ENCODE results near the gene TNS1. TPM values are rescaled to one million over a fixed set of nuclear protein-coding genes. Genes with fewer than 3 reads are reported as not detected.
A peak's percentile ranks its signal among the peaks of the same experiment; 100 is the strongest.

TNS1 gene
- polyA plus RNA-seq, 1 of the 3 experiments (the other 2 are of a cell fraction), result 12.1 TPM

DNA sequence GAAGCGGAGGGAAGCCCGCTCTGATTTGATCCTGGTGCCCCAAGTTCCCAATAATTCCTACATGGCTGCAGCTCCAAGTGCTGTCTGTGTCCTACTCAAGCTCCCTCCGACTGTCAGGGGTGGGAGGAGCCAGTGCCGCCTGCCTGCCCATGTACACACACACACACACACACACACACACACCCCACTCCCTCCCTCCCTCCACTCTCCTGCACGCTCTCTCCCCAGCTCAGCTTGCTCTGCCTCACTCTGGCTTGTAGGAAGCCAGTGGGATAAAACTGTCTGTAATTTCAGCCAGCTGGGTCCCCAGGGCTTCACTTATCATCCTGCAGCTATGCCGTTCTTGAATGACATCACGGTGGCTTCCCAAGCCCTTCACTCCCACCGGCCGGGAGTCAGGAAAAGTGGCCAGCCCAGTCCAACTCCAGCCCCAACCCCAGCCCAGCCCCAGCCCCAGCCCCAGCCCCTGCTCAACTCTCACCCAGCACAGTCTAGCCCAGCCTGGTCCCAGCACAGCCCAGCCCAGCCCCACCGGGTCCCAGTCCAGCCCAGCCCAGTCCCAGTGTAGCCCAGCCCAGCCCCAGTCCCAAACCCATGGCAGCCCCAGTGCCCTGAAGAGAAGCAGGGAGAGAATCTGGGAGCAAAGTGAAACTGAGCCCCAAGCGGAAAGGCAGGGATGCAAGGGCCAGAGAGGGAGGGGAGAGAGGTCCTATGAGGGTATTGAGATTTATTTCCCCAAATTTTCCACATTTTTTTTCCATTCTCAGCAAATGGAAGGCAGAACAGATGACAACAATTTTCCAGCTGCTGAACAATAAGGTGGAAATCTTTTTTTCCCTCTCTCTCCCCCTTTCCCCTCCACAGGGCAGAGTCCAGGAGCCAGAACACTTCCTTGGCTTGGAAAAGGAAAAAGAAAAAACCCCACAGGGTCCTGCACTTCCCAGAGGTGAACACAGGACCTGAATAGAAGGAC lies 144.0 kb downstream of the TNS1 start (continued):
- TF ChIP-seq, protein P1, sequence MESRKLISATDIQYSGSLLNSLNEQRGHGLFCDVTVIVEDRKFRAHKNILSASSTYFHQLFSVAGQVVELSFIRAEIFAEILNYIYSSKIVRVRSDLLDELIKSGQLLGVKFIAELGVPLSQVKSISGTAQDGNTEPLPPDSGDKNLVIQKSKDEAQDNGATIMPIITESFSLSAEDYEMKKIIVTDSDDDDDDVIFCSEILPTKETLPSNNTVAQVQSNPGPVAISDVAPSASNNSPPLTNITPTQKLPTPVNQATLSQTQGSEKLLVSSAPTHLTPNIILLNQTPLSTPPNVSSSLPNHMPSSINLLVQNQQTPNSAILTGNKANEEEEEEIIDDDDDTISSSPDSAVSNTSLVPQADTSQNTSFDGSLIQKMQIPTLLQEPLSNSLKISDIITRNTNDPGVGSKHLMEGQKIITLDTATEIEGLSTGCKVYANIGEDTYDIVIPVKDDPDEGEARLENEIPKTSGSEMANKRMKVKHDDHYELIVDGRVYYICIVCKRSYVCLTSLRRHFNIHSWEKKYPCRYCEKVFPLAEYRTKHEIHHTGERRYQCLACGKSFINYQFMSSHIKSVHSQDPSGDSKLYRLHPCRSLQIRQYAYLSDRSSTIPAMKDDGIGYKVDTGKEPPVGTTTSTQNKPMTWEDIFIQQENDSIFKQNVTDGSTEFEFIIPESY (IDR thresholded peaks at IDR 0.05; ENCODE audit: borderline replicate concordance, low read depth), result no peak
- TF ChIP-seq ELF1 (IDR thresholded peaks at IDR 0.05) (no peak), JUND (IDR thresholded peaks at IDR 0.05) (no peak), FOXM1 (IDR thresholded peaks at IDR 0.05; ENCODE audit: low read depth) (no peak), MEF2A (IDR thresholded peaks at IDR 0.05; ENCODE audit: borderline replicate concordance, low read depth) (no peak), RCOR1 (IDR thresholded peaks at IDR 0.05; ENCODE audit: low read length) (peak; percentile 44), RFX5 (IDR thresholded peaks at IDR 0.05; ENCODE audit: low read length) (no peak), RXRA (IDR thresholded peaks at IDR 0.05; ENCODE audit: borderline replicate concordance, low read depth) (no peak), FOSL2 (IDR thresholded peaks at IDR 0.05; ENCODE audit: borderline replicate concordance, low read depth) (no peak)
- TF ChIP-seq, protein P2, sequence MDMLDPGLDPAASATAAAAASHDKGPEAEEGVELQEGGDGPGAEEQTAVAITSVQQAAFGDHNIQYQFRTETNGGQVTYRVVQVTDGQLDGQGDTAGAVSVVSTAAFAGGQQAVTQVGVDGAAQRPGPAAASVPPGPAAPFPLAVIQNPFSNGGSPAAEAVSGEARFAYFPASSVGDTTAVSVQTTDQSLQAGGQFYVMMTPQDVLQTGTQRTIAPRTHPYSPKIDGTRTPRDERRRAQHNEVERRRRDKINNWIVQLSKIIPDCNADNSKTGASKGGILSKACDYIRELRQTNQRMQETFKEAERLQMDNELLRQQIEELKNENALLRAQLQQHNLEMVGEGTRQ (IDR thresholded peaks at IDR 0.05; ENCODE audit: borderline replicate concordance, low read depth, low read length), result no peak
- TF ChIP-seq, protein P3, sequence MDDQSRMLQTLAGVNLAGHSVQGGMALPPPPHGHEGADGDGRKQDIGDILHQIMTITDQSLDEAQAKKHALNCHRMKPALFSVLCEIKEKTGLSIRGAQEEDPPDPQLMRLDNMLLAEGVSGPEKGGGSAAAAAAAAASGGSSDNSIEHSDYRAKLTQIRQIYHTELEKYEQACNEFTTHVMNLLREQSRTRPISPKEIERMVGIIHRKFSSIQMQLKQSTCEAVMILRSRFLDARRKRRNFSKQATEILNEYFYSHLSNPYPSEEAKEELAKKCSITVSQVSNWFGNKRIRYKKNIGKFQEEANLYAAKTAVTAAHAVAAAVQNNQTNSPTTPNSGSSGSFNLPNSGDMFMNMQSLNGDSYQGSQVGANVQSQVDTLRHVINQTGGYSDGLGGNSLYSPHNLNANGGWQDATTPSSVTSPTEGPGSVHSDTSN (IDR thresholded peaks at IDR 0.05), result no peak
- TF ChIP-seq, protein P4, sequence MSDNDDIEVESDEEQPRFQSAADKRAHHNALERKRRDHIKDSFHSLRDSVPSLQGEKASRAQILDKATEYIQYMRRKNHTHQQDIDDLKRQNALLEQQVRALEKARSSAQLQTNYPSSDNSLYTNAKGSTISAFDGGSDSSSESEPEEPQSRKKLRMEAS (IDR thresholded peaks at IDR 0.05; ENCODE audit: low read depth), result no peak

DNA sequence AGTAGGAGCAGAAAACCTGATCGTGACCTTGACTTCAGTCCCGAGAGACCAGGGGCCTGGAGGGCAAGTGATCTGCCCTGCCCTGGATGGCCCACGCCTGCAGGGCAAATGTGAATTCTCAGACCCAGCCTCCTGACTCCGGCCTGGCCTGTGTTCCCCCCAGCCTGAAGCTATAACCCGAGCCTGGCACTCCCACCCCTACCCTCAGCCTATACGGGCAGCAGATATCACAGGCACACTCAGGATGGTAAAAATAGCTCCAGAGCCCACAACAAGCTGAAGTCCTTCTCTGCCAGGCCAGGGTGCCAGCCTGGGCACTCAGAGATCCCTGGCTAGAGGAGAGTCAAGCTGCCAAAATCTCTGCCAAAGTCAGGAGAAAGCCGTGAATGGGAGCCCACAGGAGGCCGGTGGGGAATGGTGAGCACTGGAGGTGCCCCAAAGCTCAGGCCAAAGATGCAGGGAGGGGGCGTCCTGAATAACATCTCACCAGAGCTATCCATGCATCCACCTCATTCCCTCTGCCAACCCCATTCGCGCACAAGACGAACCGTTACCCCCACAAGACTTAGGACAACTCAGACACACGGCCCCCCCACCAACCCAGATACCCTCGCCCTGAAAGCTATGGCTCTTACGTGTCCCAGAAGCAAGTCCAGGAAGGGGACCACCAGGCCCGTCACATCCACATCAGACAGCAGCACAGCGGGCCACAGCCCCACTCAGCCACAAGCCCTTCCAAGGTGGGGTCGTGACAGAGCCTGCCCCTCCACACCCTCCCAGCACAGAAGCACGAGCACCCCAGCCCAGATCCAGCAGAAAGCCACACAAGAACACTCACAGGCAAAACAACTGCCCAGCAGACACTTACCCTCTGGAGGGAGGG lies 144.9 kb downstream of the TNS1 start:
- ChIA-PET POLR2A (interaction anchor here (0.5 to 1.3 kb wide), 3 partner anchors 50 to 1360 kb away, joined by 3 read pairs; no protein-coding TSS in a partner anchor), CTCF (interaction anchor here (0.7 to 3.1 kb wide), 7 partner anchors 11 to 136 kb away, joined by 3 to 21 read pairs (median 4); no protein-coding TSS in a partner anchor)
- DNase-seq, result peak; percentile 49
- no peaks in the 10 kb centered on the region for H3K9me2 ChIP-seq
- H3K4me2 ChIP-seq, result no peak overlapping the region
- H4K20me1 ChIP-seq (ENCODE audit: insufficient read depth), result peaks cover 38% of the 10 kb centered on the region
- no peak overlapping the region for H3K4me3 ChIP-seq (ENCODE audit: low read depth in 2 of 2, low read length in 1 of 2)
- peak overlapping the region in 1 of 2 experiments; percentile 58; a peak in 2 of 4 replicates for H3K27ac ChIP-seq (ENCODE audit: low read depth in 2 of 2, low read length in 1 of 2)
- H3K9ac ChIP-seq, result no peak overlapping the region
- peaks cover 12% of the 10 kb centered on the region; the same call in 1 of the 2 replicates for H3K79me2 ChIP-seq (ENCODE audit: insufficient read depth)
- H3F3A ChIP-seq (replicated peaks; ENCODE audit: insufficient read depth), result peaks cover 20% of the 10 kb centered on the region
- WGBS (ENCODE audit: low lambda C conversion rate), result 89% methylated on average over 19 of the region's 20 CpGs
- H2AFZ ChIP-seq (ENCODE audit: low read depth), result no peak overlapping the region
- no peaks in the 10 kb centered on the region for H3K9me3 ChIP-seq
- TF ChIP-seq JUND (IDR thresholded peaks at IDR 0.05) (no peak), RCOR1 (IDR thresholded peaks at IDR 0.05; ENCODE audit: low read length) (no peak)
- TF ChIP-seq, protein P4 (IDR thresholded peaks at IDR 0.05; ENCODE audit: low read depth), result no peak
- peaks cover 19 to 26% of the 10 kb centered on the region in 2 experiments for H3K36me3 ChIP-seq (replicated peaks in 1 of 2; ENCODE audit: control insufficient read depth in 1 of 2, insufficient read depth in 2 of 2, low read length in 1 of 2)
- no peaks in the 10 kb centered on the region for H3K27me3 ChIP-seq (ENCODE audit: insufficient read depth)
- peaks cover 16 to 30% of the 10 kb centered on the region in 2 experiments; a peak in 3 of 4 replicates for H3K4me1 ChIP-seq (ENCODE audit: control insufficient read depth in 1 of 2, insufficient read depth in 2 of 2, low read depth in 1 of 2, low read length in 1 of 2)
